ENCODE data around the gene MYBPC3.

DNA sequence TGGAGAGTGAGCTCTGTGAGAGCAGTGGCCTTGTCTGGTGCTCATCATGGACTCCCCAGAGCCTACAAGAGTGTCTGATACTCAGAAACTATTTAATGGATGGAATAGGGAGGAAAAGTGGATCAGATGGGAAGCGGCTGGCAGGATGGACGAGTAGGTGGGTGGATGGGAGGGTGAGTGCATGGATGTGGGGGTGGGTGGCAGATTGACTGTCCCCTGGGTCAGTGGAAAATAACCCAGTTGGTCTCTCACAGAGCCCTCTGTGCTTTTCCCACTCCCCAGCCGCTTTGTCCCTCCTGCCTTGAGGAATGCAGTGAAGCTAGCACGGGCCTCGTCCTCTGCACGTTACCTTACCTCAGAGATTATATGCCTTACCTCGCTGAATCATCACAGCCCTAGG, 19.9 kb upstream of the MYBPC3 start:
- TF ChIP-seq POLR2AphosphoS5 (IDR thresholded peaks at IDR 0.05; ENCODE audit: insufficient read depth, low read depth, low read length) (no peak), EZH2 (IDR thresholded peaks at IDR 0.05; ENCODE audit: borderline replicate concordance, low read depth, low read length, severe bottlenecking) (no peak), POLR2A (IDR thresholded peaks at IDR 0.05; ENCODE audit: low read depth, low read length) (no peak)
- TF ChIP-seq, protein P1, sequence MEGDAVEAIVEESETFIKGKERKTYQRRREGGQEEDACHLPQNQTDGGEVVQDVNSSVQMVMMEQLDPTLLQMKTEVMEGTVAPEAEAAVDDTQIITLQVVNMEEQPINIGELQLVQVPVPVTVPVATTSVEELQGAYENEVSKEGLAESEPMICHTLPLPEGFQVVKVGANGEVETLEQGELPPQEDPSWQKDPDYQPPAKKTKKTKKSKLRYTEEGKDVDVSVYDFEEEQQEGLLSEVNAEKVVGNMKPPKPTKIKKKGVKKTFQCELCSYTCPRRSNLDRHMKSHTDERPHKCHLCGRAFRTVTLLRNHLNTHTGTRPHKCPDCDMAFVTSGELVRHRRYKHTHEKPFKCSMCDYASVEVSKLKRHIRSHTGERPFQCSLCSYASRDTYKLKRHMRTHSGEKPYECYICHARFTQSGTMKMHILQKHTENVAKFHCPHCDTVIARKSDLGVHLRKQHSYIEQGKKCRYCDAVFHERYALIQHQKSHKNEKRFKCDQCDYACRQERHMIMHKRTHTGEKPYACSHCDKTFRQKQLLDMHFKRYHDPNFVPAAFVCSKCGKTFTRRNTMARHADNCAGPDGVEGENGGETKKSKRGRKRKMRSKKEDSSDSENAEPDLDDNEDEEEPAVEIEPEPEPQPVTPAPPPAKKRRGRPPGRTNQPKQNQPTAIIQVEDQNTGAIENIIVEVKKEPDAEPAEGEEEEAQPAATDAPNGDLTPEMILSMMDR (IDR thresholded peaks at IDR 0.05; ENCODE audit: extremely low read depth in 1 of 2, insufficient read depth in 1 of 2, low read depth in 1 of 2, low read length in 2 of 2): no peak

Data from endothelial cell of umbilical vein (primary cell).